Stimulated activated CD4-positive, alpha-beta T cell treated with anti-CD3 and anti-CD28 coated beads, TNF-alpha, amount 100 ng/mL, for 48 hours (primary cell): ENCODE data around the gene IQSEC1.

ENCODE experiments used
- DNase-seq, 3 donors: peaks; one replicate each; pipeline ENCODE4 v3.0.0-alpha.2; 2020; ENCODE audit warnings: low read depth in 3 of 3

IQSEC1 gene

DNA sequence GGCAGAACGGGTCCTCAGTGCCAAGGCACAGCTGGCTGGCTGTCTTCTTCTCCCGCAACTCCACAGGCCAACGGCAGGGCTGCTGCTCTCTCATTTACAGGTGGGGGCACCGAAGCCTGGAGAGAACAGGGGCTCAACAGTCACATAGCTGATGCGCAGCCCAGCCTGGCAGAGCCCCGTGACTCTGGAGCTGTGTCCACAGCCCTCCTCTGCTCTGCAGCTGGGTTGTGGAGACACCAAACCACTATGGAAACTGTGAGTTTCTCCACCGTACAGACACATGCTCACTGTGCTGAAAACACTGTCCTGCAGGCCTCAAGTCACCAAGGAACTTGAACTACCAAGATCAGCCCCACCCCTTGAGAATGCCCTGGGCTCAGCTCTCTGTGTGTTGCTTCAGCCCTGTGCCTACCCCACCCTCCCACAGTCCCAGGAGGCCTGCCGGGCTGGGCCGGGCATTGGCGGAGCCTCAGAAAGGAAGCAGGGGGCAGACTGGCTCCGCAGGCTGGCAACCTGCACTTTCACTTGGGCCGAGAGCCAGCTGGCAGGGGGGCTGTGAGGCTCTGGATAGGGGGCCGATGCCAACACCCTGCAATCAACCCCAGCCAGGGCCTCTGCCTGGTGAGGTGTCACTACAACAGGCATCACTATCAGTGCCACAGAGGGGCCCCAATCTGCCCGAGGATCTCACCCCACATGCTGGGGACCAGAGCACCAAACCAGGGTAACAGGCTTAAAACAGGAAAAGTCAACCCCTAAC, 118.2 kb downstream of the IQSEC1 start:
- no peak for DNase-seq

DNA sequence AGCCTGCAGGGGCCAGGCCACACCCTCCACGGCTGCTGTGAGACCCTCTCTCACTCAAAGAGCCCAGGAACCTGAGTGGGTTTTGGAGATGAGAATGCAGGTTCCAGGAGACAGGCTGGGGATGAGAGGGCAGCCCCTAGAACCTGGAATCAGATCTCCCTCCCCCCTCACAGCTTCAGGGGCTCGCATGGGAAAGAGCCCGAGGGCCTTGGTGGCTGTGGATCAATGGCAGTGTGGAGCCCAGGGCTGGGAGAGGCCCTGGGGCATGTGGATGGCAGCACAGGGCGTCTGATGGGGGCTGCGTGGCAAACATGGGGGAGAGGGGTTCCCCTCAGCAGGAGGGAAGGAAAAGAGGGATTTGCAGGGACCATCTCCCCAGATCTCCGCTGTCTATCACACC, 119.0 kb downstream of the IQSEC1 start:
- DNase-seq = no peak

DNA sequence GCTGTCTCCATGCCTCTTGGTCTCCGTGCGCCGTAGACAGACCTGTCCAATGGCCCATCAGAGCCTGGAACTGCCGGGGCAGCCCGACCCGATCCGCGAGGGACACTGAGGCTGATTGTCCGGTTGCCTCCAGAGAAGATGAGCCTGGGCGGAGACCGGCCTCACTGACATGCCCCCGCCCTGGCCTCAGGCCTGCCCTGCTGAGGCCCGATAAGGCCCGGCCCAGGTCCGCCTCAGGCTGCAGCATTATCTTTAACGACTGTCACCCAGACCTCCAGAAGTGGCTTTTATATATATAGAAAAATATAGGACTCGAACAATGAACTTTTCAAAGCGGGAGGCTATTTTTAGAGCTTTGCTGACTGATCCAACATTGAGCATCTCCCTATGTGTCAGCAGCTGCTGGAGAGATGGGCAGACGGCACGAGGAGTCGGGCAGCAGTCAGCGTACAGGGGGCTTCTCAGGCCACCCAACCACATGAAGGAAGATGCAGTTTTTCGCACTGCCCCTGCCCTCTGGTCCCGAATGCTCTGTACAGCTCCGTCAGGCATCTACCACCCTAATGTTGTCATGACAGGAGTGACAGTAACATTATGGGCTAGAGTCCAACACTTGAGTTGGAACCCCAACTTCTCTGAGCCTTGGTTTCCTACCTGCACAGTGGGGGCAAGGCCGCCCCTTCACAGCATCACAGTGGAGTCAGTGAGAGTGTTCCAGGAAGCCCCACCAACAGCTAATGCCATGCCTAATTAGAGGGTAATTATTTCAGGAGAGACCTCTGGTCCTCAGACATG, 119.8 kb downstream of the IQSEC1 start:
- no peak for DNase-seq

DNA sequence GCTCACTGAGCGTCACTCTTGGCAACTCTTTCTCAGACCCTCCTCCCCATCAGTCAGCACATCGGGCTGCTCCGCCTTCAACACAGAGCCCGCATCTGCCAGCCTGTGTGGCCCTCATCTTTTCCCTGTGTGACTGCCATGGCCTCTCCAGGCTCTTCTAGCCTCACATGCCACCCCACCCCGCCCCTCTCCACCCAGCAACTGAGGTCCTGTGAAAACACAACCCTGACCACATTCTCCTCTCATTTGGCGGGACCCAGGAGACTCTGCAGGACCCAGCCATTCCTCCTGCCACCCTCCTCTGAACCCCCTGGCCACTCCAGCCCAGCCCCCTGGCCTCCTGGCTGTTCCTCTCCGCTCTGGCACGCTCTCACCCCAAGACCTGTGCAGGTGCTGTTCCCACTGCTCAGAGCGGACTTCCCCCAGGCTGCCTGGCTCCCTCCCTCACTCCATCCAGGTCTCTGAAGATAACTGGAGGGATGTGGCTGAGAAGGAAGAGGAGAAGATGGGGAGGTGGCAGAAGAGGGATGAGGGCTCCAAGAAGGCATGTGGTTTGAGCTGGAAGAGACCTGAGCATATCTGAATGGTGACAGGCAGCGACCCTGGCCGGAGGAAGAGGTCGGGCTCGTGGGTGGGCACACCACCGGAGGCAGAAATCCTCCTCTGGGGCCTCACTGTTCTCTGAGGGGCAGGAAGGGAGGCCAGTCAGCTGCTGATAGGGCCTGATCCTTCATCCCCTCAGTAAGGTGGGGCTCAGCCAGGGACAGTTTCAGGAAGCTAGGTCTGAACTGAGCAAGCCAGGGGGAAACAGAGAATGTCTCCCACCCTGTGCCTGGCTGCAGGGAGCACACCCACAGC, 120.7 kb downstream of the IQSEC1 start:
- DNase-seq = no peak

DNA sequence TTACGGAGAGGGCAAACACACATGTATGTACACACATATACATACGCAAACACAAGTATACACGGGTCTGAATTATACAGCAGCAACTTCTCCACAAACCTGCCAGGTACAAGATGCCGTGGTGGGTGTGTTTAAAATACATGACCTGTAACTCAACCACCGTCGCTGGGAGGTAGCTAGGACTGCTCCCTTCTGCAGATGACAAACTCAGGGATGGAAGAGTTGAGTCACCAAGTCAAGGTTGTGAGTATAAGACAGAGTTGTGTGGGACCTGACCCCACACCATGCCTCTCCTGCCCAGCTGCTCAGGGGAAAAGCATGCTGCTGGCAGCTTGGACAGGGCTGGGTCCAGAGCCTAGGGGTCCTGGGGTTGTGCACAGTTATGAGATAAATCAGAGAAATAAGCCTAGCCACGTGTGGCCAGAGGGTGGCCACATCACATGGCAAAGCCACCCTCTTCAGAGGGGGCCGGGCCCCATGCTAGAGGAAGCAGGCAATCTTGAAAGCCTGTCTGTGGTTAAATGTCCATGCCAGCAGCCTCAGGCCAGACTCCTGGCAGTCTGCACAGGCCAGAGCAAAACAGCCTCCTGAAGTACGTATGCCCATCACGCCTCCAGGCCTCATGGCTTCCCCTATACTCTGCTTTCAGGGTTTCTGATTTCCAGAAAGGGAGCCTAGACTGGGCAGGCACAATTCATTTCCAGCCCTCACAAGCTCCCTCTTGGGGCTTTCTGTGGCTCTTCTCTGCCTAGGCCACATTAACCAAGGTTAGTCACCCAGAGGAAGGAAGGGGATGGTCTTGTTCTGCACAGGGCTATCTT, 124.1 kb downstream of the IQSEC1 start:
- peak in 2 of 3 donors; percentile 27 to 47 for DNase-seq

DNA sequence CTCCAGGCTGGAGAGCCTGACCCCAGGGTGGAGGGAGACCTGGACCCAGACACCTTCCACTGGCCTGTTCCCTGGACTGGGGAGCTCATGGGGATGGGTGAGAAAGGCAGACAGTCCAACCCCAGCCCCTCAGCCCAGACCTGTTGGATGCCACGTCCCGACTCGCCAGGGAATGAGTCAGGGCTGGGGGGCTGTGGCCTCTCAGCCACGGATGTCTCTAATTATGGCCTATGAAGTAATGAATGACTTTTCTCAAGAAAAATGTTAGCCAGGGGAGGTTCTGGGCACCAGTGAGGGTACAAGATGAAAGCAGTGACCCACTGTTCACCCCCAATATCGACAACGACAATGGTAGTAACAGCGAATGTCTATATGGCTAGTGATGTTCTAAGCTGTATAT, 124.9 kb downstream of the IQSEC1 start:
- no peak for DNase-seq

DNA sequence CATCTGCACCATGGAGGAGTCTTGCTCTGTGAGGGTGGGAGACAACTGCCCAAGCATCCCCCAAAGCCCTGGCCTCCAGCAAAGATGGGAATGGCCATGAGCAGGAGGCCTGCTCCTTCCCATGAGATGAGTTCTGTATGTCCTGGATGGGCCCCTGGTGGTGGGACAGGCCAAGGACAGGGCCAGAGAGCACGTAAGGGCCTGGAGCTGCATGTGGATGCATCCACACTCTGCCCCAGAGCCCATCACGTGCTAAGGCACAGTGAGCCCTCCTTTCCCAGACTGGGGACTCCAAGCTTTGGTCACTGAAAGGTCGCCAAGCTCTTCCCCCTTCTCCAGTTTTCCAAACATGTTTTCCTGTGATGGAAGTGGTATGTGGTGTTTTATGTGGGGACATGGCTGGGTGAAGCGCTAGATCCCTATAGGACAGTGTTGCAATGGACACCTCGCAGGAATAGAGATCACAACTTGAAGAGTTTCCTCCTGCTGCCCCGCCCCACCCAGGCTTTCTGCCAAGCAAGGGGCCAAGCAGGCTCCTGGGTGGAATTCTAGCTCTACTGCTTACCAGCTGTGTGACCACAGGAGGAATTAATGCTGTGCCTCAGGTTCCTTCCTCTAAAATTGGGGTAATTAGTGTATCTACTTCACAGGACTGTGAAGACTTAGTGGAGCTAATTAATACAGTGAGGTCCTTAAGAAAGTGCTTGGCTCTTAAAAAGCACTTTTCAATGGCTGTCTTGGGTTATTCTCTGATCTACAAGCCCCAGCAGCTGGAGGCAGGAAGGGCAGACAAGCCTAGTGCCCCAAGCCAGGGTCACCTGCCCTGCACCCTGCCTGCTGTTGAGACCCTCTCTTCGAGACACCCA, 125.5 kb downstream of the IQSEC1 start:
- no peak for DNase-seq

DNA sequence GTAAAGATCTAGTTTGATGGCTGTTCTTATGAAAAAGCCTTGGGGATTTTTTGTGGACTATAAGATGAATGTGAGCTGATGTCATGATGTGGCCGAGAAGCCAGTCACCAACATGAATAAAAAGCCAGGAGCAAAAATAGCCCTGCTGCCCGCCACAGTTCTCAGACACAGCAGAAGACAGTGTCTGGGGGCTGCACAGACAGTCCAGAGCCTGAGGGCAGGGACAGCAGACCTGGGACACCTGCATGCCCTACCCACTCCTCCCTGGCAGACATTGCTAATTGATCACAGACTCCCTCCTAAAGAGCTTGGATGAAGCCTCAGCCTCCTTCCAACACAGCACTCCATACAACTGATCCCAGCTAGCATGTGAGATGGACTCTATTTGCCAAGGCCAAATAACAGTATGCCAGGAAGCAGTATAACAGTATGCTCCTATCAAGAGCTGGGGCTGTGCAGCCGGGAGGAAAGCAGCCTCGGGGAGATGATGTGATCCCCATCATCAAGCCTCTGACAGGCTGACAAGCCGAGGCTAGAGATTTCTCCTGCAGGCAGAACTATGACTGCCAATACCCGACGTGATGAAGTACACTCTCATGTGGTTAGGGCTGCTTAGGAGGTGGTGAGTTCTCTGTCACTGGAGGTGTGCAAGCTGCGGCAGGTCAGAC, 126.4 kb downstream of the IQSEC1 start:
- DNase-seq = no peak

DNA sequence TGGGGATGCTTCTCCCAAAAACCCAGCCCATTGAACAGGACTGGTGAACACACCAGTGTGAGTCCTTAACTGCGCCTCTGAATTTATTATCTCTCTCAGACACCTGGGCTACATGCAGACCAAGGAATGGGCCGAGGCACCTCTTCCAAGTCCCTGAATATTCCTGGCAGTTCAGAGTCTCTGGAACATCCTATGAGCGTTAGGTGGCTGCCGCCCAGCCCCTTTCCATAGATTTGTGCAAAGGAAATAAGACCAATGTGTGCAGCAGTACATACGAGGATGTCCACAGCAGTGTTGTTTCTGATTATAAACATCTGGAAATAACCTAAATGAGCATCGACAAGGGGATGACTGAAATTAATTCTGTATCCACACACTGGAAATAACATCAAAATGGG, 127.0 kb downstream of the IQSEC1 start:
- no peak for DNase-seq

DNA sequence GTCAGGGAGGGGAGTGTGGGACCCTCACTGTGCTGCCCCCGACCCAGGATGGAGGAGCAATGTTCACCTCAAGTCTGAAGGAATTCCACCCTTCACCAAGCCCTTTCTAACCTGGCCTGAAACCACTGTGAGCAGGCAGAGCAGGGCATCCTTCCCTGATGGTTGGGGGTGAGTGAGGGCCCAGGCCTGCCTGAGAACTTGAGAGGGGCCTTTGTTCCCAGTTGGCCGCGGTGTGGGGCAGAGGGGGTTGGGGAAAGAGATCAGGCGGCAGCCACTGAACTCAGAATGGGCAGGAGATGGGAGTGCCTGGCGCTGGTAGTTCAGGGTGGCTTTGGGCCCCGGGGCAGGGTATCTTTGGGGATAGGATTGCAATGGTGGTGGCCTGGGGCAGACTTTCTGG, 128.4 kb downstream of the IQSEC1 start:
- no peak for DNase-seq

DNA sequence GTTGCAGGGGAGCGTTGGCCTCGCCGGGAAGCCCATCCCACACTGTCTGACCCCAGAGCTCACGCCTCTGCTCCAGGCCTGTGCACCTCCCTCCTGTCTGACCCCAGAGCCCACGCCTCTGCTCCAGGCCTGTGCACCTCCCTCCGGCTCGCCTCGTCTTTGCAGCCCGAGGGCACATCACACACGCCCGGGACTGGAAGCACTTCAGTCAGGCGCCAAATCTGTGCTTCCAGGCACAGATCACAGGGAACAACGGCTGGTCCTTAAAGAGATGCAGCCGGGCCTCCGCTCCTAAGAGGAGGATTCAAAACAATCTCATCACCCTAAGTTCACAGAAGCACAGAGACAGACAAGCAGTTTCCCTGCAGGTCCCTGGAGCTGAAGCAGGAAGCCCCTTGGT, 128.8 kb downstream of the IQSEC1 start:
- DNase-seq = no peak

DNA sequence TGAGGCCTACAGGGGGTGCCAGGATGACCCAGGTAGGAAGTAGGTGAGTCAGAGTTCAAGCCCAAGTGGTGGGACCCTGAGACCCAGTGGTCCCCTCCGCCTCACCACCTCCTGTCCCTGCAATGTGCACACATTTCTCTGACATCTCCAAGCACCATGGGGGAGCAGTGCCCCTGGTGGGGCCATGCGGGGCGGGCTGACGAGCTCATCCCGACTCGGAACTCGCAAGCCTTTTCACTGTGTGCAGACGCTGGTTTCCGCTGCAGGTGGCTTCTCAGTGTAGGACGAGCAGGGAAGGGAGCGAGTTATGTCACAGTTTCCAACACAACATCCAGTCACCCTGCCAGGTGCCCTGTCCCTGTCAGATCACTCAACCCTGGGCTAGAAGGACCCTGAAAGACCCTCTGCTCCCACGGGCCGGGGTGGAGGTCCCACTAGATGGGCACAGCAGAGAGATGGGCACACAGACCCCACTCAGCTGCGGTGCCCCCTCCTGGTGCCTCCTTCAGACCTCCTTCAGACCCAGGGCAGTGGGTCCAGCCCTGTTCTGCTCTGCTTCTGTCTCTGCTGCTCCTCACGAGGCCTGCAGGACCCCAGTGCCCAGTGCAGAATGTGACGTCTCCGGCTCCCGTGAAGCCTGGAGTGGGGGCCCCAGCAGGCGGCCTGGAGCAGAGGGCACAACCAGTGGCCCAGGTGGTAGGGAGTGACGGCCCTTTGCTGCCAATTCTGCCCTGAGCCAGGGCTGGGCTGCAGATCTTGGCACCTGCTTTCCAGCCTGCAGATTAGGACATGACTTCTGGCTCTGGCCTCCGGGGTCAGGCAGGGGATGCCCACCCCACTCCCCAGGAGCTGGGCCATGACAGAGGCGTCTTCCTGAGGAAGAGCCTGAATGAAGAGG, 129.9 kb downstream of the IQSEC1 start:
- no peak for DNase-seq

DNA sequence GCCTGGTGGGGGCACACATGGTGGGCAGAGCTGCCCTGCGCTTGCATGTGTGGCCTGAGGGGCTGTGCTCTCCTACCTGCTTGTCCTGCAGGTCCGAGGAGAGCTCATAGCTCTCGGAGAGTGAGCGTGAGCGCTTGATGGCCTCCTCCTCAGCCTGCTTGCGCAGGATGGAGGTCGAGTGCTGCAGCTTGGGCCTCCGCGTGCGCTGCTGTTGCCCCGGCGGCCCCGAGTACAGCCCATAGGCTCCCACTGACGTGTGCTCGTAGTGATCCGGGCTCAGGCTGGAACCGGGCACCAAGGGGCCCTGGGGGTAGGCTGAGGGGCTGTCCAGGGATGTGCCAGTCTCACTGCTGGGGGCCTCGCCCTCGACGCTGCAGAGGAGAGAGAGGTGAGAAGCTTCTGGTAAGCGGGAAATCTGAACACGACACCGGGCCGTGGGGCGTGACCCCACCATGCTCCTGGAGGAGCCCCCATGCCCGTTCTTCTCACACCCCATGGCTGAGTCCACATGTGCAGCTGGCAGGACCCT, 131.7 kb downstream of the IQSEC1 start:
- DNase-seq = no peak

DNA sequence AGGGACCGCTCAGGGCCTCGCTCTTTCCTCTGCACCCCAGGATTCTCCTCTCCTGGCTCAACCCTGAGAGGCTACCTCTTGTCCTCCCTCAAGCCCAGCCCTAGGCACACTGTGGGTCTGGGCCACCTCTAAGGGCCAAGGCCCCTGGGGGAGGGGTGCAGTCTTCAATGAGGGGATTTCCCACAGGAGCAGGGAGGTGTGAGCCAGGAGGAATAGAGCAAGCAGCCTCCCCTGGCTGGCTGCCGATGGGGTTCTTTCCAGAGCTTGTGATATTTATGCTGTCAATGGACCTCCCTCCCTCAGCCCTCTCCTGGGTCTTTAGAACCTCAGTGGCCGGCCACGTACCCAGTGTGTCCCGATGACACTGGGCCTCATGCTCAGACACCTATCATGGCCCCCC, 132.4 kb downstream of the IQSEC1 start:
- no peak for DNase-seq

DNA sequence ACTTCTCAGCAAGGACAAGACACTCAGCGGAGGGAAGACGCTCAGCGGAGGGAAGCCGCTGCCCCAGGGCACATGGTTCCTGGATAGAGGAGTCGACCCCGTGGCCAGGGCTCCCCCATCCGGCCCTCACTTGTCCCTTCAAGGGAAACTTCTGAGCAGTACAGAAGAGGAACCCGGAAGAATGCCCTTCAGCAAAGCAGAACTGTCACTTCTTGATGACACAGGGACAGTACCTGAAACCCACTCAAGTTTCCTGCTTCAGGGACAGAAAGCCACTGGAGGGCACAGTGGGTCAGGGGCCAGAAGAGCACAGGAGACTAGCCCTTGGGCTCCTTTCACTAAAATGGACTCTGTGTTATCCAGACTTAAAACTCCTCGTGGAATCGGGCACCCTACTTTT, 134.1 kb downstream of the IQSEC1 start:
- DNase-seq = no peak

DNA sequence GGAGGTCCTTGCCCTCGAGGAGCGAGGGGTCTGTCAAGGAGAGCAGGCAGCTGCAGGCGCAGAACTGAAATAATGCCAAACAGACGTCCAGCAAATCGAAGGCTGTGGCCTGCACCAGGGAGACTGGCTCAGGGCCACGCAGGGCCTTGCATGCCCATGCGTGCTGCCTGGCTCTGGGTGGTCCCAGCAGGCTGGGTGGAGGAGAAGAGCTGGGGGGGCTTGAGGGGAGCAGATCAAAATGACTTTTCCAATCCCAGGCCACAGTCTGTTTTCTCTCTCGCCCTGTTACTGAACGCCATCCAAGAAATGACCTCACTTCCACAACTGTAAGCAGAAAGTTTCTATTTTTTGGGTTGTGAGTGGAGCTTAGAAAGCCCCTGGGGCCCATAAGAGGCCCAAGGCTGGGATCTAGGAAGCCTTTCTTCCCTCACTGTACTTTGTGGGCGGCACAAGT, 134.9 kb downstream of the IQSEC1 start:
- DNase-seq = no peak

DNA sequence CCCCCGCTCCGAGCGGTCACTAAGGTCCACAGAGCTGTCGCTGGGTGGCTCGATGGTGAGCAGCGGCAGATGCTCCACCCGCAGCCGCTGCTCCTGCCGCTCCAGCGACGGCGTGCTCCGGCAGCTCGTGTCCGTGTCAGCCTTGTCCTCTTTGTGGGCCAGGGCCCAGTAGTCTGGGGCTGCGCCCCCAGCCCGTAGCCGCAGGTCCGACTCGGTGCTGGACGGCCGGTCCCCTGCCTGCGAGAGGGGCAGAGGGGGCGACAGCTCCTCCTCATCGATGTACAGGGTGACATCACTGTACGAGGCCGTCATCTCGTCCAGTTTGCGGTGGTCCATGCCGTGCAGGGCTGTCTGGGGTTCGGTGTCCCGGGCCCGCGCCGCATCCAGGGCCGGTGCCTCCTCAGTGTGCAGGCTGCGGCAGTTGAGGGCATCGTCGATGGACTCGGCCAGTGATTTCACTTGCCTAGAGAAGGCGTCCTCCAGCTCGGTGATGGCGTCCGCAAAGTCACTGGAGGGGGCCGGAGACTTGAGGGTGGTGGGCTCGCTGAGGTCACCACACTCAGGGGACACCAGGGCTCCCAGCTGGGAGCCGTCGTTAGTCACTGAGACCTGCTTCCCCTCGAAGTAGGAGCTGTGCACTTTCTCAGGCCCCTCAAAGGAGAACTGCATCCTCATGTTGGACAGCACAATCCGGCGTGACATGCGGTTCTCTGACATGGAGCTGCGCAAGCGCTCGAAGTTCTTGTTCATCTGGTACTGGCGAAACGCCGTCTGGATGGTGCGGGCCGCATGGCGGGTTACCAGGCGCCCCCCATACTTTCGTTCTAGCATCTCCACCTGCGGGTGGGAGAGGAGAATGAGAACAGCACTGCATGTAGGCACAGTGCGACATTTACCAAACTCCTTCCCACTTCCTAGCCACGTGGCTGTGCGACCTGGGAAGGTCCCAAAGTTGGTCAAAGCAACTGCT, 137.1 kb downstream of the IQSEC1 start:
- DNase-seq = no peak
